ENCODE measurements around the gene SNU13.

SNU13 gene

DNA sequence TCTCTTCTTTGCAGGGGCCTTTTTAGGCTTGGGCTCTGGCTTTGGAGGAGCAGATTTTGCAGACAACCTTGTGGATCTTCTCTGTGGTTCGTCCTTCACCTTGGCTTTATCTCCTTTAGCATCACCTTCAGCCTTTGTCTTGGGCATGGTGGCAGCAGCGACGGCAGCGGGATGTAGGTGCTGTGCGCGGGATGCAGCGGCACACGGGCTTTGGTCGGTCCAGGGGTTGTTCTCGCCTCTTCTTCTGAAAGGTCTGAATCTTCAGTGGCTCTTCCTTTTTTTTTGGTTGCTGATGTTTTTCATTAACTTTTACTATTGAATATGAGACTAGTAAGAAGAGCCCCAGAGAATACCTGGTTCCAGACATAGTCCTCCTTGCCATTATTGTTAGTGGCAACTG, 20.7 kb upstream of the SNU13 start:
- TF ChIP-seq, protein P1, sequence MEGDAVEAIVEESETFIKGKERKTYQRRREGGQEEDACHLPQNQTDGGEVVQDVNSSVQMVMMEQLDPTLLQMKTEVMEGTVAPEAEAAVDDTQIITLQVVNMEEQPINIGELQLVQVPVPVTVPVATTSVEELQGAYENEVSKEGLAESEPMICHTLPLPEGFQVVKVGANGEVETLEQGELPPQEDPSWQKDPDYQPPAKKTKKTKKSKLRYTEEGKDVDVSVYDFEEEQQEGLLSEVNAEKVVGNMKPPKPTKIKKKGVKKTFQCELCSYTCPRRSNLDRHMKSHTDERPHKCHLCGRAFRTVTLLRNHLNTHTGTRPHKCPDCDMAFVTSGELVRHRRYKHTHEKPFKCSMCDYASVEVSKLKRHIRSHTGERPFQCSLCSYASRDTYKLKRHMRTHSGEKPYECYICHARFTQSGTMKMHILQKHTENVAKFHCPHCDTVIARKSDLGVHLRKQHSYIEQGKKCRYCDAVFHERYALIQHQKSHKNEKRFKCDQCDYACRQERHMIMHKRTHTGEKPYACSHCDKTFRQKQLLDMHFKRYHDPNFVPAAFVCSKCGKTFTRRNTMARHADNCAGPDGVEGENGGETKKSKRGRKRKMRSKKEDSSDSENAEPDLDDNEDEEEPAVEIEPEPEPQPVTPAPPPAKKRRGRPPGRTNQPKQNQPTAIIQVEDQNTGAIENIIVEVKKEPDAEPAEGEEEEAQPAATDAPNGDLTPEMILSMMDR (IDR thresholded peaks at IDR 0.05; ENCODE audit: borderline replicate concordance, insufficient read depth, low read depth, low read length): no peak

DNA sequence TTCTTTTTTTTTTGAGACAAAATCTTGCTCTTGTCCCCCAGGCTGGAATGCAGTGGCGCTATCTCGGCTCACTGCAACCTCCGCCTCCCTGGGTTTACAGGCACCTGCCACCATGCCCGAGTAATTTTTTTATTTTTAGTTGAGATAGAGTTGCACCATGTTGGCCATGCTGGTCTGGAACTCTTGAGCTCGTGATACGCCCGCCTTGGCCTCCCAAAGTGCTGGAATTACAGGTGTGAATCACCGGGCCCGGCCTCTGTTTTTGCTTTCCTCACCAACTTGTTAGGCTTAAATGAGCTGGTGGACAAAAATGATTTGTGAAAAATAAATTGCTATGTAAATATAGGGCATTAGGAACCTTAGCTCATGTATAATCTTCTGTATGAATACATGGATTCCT, 14.1 kb upstream of the SNU13 start:
- TF ChIP-seq, protein P1 (IDR thresholded peaks at IDR 0.05; ENCODE audit: borderline replicate concordance, insufficient read depth, low read depth, low read length): no peak
- no peak overlapping the region for H3K4me3 ChIP-seq (ENCODE audit: low read depth, low read length)

More for the DNA sequence above, 20.7 kb upstream of the SNU13 start:
- no peak overlapping the region for H3K4me3 ChIP-seq (ENCODE audit: low read depth, low read length)

DNA sequence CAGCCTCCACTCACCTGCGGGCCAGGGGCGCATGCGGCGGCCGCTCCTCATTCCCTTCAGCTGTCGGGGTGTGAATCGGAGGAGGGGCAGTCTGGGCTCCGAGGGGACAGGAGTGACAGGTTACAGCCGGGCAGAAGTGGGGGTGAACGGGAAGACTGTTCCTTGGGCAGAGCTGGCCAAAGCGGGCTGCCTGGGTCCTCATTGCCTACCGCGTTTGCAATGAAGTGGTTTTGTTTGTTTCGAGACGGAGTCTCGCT, 11.4 kb upstream of the SNU13 start:
- no peak overlapping the region for H3K4me3 ChIP-seq (ENCODE audit: low read depth, low read length)
- TF ChIP-seq, protein P1 (IDR thresholded peaks at IDR 0.05; ENCODE audit: borderline replicate concordance, insufficient read depth, low read depth, low read length): no peak

DNA sequence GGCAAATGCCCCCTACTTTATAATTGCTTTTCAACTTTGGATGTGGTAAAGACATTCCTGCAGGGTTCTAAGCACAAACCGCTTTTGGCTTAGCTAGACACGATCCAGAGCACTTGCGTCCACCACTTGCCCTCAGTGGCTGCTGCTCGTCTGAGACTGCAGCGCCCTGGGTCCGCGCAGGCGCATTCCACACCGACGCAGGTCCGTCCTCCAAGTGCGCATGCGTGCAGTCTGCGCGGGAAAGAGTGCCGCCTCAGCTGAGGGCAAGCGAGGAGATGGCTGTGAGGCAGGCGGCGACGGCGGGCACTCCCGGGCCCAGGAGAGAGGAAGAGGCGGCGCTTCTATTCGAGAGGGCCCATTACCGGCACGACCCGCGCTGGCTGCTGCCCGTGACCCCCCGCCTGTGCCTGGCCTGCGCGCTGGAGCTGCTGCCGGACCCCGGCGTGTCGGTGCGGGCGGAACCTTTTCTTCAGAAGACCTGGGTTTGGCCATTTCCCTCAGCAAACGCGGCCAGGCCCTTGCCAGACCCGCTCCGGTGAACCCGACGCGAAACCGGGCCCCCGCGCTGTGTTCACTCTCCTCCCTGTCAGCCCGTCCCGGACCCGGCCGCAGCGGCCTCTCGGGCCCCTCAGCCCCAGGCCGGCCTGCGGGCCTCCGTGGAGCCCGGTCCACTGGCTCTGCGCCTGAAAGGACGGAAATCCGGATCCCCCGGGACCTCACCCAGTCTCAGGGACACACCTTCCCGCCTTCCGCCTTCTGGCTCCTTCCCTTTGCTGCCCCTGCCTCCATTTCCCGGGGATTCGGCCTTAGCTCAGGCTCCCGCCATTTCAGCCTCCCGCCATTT, 10.8 kb upstream of the SNU13 start, which contains the start of gene MEI1:
TSS of gene MEI1 (plus strand) at position 240 of the 844 bp plus-strand sequence. CDS start at position 276, 36 bp downstream.
- H3K4me3 ChIP-seq (ENCODE audit: low read depth, low read length): no peak within 1 kb of the TSS
- TF ChIP-seq, protein P1 (IDR thresholded peaks at IDR 0.05; ENCODE audit: borderline replicate concordance, insufficient read depth, low read depth, low read length): no peak

DNA sequence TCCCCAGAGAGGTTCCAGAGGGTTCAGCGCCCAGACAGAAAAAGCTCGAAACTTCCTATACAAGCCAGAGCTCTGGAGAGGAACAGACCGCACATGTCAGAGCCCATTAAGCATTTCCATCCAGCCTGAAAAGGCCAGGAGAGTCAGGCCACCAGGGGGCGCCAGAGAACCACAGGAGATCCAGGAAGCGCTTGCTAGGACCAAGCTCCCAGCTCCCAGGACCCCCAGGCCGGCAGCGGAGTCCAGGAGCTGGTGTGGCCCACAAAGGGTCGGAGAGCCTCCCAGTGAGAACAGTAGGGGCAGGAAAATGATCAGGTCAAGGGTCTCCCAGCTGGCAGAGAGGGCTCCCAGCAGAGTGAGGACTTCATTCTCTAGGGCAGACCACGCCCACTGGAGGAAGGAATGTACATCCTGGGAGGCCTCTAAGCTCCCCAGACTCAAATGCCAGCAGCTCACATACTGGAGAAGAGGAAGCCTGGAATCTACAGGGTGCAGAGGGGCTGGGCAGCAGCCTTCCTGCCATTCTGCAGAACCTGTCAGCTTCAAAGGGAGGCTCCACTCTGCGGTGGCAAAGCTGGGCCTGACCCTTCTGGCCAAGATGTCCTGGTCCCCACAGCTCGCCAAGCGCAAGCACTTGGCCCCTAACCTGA, 8.6 kb upstream of the SNU13 start:
- TF ChIP-seq, protein P1 (IDR thresholded peaks at IDR 0.05; ENCODE audit: borderline replicate concordance, insufficient read depth, low read depth, low read length): peak; percentile 93
- H3K4me3 ChIP-seq (ENCODE audit: low read depth, low read length): peak overlapping the region; percentile 7

DNA sequence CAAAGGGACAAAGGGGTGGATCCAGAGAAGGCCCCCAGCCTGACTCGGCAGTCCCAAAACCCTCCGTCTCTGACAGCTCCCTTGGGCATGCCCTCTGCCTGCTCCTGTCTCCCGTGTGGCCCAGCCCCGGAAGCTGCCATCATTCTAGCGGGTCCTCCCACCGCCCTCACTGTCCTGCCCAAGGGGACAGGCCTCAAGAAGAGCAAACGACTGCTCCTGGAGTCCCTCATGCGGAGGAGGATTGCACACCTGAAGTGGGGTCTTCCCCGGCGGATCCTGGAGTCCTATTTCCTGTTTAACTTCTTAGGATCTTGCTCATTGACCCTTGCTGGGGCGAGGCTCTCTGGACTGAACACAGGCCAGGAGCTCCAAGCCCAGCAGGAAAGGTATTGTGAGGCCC, 8.0 kb upstream of the SNU13 start:
- H3K4me3 ChIP-seq (ENCODE audit: low read depth, low read length): no peak overlapping the region
- TF ChIP-seq, protein P1 (IDR thresholded peaks at IDR 0.05; ENCODE audit: borderline replicate concordance, insufficient read depth, low read depth, low read length): no peak

DNA sequence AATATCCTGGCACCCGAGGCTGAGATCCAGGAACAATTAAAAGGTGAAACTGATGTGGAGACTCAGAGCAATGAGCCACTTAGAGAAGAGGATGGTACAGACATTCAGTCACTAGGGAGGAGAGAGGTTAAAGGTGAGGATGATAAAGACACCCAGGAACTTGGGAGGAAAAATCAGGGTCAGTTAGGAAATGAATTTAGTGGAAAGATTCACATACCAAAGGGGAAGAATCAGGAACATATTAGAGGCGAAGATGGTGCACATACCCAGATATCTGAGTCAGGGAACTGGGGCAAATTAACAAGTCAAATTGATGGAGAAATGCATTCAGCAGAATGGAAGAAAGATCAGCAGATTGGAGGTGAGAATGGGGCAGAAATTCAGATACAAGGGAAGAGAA, 6.5 kb upstream of the SNU13 start:
- TF ChIP-seq, protein P1 (IDR thresholded peaks at IDR 0.05; ENCODE audit: borderline replicate concordance, insufficient read depth, low read depth, low read length): no peak
- H3K4me3 ChIP-seq (ENCODE audit: low read depth, low read length): no peak overlapping the region
